Fibroblast of lung (primary cell): ENCODE measurements around the gene CHRND.

Source experiments
- EZH2 ChIP-seq: IDR thresholded peaks from 2 replicates; pipeline ENCODE4 v1.5.1; 2012; ENCODE audit warnings: low read length, control low read depth, mild to moderate bottlenecking; ENCODE audit errors: missing control alignments
- TF ChIP-seq, protein P1 (sequence below), 2 donors: IDR thresholded peaks in 1 of 2; conservative IDR thresholded peaks in 1 of 2; 1 replicate in 1 of 2; 2 replicates in 1 of 2; pipeline ENCODE4 v1.5.1; 2011 to 2012; ENCODE audit warnings: low read length in 2 of 2, control low read depth in 1 of 2, inconsistent platforms in 1 of 2, low read depth in 1 of 2, mild to moderate bottlenecking in 1 of 2

DNA sequence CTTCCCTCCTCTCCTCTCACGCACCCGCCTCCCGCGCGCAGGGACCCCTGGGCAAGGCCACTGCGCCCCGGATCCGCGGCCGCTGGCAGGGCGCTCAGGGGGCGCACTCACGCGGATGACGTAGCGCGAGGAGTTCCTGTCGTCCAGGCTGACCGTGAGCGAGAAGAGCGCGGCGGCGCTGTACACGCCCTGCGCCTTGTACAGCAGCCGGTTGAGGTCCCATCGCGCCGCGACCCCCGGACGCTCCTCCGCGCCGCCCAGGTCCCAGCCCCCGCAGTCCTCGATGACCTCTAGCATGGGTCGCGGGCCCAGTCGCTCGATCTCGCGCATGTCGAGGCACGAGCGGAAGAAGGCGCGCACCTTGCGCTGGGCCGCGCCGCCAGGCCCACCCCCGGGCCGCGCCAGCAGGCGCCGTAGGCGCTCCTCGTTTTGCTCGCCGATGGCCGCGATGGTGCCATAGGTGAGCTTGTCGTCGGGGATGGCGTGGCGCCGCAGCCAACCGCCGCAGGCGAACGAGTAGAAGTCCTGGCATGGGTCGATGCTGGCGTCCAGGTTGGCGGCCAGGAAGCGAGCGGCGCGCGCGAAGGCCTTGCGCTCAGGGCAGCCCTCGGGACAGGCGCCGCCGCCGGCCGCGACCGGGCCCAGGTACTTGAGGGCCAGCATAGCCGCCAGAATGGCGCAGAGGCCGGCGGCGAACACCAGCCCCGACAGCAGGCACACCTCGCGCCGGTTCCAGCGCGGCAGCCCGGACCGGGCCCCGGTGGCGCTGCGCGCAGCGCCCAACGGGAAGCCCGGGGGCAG is 40.0 kb upstream of the CHRND start:
- TF ChIP-seq, protein P1, sequence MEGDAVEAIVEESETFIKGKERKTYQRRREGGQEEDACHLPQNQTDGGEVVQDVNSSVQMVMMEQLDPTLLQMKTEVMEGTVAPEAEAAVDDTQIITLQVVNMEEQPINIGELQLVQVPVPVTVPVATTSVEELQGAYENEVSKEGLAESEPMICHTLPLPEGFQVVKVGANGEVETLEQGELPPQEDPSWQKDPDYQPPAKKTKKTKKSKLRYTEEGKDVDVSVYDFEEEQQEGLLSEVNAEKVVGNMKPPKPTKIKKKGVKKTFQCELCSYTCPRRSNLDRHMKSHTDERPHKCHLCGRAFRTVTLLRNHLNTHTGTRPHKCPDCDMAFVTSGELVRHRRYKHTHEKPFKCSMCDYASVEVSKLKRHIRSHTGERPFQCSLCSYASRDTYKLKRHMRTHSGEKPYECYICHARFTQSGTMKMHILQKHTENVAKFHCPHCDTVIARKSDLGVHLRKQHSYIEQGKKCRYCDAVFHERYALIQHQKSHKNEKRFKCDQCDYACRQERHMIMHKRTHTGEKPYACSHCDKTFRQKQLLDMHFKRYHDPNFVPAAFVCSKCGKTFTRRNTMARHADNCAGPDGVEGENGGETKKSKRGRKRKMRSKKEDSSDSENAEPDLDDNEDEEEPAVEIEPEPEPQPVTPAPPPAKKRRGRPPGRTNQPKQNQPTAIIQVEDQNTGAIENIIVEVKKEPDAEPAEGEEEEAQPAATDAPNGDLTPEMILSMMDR (conservative IDR thresholded peaks at IDR 0.05 in 1 of 2, IDR thresholded peaks at IDR 0.05 in 1 of 2; ENCODE audit: low read depth in 1 of 2, low read length in 2 of 2) = no peak
- no peak for TF ChIP-seq EZH2
